Colonic mucosa (tissue), 4 donors: ENCODE data around the gene CERKL. TPM values are rescaled to one million over a fixed set of nuclear protein-coding genes. Genes with fewer than 3 reads are reported as not detected.

Experiments
- DNase-seq: peaks from one replicate; pipeline ENCODE4 v3.0.0-alpha.2; 2020
- H3K27ac ChIP-seq: fragments of 200-600 bp; one replicate; pipeline ENCODE4 v1.8.0; 2021
- H3K27me3 ChIP-seq: fragments of 200-600 bp; one replicate; pipeline ENCODE4 v1.8.0; 2021
- H3K36me3 ChIP-seq: fragments of 200-600 bp; one replicate; pipeline ENCODE4 v1.8.0; 2021
- H3K4me1 ChIP-seq: fragments of 200-600 bp; one replicate; pipeline ENCODE4 v1.8.0; 2021; ENCODE audit warnings: mild to moderate bottlenecking
- H3K4me3 ChIP-seq: fragments of 200-600 bp; one replicate; pipeline ENCODE4 v1.8.0; 2021
- H3K9ac ChIP-seq, 2 donors: one replicate each; pipeline ENCODE4 v1.7.0; 2013; ENCODE audit warnings: control low read depth in 2 of 2, low read depth in 2 of 2, low read length in 2 of 2
- H3K9me3 ChIP-seq: fragments of 200-600 bp; one replicate; pipeline ENCODE4 v1.8.0; 2021
- intact Hi-C: fragments of 100-400 bp; cut with DNase I; formaldehyde crosslinking; loops from one replicate; pipeline ENCODE4 v1.14.1; 2022
- total RNA-seq, 2 donors: library from RNA; stranded (reverse); fragmentation: NEBNext Ultra II Directional in 1 of 2; extraction: Animal tissue kit (Norgen Biotek cat#: 25700) in 1 of 2; gene quantifications; one replicate each; pipeline ENCODE4 v1.2.1, GENCODE V29; 2021
- TF ChIP-seq, protein P1 (sequence below): fragments of 200-600 bp; IDR thresholded peaks from one replicate; pipeline ENCODE4 v1.8.0; 2022; ENCODE audit warnings: antibody characterized with exemption, mild to moderate bottlenecking
- donor health status: healthy.
- donor health status: DM: no; HTN: no; CAD: no.
- donor health status: DM: no; HTN: no; CAD: no.

CERKL gene
- total RNA-seq, 2 donors from 2014 or later, result 0.20 to 0.24 TPM

DNA sequence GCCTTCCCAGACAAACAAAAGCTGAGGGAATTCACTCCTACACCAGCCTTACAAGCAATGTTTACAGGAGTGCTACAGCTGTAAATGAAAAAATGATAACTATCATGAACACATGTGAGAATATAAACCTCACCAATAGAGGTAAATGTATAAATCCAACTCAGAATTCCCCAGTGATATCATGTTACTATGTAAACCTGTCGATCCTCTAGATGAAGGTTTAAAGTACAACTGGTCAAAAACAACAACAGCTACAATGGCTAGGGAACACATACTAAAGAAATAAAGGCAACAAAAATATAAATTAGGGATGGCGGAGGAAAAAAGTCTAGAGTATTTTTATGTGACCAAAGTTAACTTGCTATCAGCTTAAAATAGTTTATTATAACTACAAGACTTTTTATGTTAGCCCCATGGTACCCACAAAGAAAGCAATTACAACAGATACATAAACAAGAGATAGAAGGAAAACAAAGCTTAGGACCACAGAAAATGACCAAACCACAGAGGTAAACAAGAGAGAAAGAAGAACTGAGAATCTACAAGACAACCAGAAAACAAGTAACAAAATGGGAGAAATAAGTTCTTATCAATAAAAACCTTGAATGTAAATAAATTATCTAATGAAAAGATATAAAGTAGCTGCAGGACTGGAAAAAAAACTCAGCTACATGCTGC lies 8.3 kb downstream of the CERKL start:
- Histone ChIP-seq H3K27me3 (no peaks in the 10 kb centered on the region), H3K4me3 (no peak overlapping the region), H3K4me1 (no peaks in the 10 kb centered on the region), H3K27ac (no peak overlapping the region), H3K9me3 (no peaks in the 10 kb centered on the region), H3K9ac (no peak overlapping the region), H3K36me3 (no peaks in the 10 kb centered on the region)
- DNase-seq, result no peak
- TF ChIP-seq, protein P1, sequence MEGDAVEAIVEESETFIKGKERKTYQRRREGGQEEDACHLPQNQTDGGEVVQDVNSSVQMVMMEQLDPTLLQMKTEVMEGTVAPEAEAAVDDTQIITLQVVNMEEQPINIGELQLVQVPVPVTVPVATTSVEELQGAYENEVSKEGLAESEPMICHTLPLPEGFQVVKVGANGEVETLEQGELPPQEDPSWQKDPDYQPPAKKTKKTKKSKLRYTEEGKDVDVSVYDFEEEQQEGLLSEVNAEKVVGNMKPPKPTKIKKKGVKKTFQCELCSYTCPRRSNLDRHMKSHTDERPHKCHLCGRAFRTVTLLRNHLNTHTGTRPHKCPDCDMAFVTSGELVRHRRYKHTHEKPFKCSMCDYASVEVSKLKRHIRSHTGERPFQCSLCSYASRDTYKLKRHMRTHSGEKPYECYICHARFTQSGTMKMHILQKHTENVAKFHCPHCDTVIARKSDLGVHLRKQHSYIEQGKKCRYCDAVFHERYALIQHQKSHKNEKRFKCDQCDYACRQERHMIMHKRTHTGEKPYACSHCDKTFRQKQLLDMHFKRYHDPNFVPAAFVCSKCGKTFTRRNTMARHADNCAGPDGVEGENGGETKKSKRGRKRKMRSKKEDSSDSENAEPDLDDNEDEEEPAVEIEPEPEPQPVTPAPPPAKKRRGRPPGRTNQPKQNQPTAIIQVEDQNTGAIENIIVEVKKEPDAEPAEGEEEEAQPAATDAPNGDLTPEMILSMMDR, result no peak
- intact Hi-C loops, result no loop called here

DNA sequence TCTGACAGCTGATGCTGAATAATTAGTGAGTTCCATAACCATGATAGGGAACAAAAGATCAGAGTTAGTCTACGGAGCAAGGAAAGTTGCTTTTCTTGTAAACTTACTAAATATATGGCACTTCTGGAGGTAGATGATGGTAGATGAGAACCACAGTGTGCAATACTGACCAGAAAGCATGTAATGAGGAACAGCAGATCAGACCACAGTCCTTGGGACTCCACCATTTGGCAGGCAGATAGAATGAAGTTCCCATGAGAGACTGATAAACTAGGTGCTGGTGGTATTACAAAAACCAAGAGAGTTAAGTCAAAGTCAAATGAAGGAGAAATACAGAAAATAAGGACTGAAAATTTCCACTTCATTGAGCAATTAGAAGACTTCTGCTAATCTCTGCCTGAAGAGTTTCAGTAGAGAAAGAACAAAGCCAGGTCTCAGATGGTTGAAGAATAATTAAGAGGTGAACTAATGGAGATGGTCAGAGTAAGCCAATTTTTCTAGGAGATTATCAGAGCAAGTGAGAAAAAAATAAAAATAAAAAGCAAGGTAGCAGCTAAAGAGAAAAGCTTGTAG lies 10.4 kb downstream of the CERKL start:
- TF ChIP-seq, protein P1, result no peak
- intact Hi-C loops, result no loop called here
- H3K4me3 ChIP-seq, result no peak overlapping the region
- DNase-seq, result no peak
- no peak overlapping the region for H3K9ac ChIP-seq
- H3K4me1 ChIP-seq, result no peaks in the 10 kb centered on the region
- no peaks in the 10 kb centered on the region for H3K27me3 ChIP-seq
- no peaks in the 10 kb centered on the region for H3K9me3 ChIP-seq
- no peak overlapping the region for H3K27ac ChIP-seq
- no peaks in the 10 kb centered on the region for H3K36me3 ChIP-seq

DNA sequence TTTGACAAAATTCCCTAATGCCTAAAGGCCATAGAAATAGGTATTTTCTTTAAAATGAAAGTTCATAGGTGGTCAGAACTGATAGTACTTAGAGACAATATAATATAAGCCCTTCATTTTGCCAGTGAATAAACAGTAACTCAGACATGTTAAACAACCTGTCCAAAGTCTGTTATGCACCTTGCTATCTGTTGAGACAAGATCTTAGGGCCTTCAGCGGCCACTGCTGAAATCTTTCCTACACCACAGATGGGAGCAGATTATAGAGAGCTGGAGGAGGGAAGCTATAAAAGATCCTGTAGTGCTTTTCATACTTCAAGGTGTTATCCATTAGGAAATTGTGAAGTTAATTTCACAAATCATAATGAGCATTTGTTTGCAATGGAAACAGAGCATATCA lies 13.8 kb downstream of the CERKL start:
- intact Hi-C loops, result no loop called here
- no peak overlapping the region for H3K27ac ChIP-seq
- no peak for DNase-seq

DNA sequence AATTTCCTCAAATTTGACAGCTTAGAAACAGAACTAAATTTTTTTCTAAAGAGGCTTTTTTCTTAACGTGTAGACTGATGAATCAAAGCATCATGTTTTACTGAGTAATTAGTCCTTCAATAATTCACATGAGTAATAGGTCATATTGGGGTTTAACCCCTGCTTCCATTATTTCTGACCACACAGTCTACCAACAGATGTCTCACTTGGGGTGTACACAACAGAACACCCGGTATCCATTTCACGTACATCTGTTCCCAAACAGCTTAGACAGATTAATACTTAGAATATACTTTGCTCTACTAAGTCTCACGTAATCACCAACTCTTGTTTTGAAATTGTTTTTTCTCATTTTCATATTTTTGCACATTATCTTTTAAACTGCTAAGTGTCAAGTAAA lies 14.8 kb downstream of the CERKL start:
- DNase-seq, result no peak
- no peak overlapping the region for H3K27ac ChIP-seq
- no peak overlapping the region for H3K9ac ChIP-seq
- TF ChIP-seq, protein P1, result no peak
- H3K4me1 ChIP-seq, result no peaks in the 10 kb centered on the region
- intact Hi-C loops, result no loop called here
- H3K9me3 ChIP-seq, result no peaks in the 10 kb centered on the region
- no peaks in the 10 kb centered on the region for H3K36me3 ChIP-seq
- H3K4me3 ChIP-seq, result no peak overlapping the region
- H3K27me3 ChIP-seq, result no peaks in the 10 kb centered on the region

More for the DNA sequence above, 13.8 kb downstream of the CERKL start:
- TF ChIP-seq, protein P1, result no peak
- no peaks in the 10 kb centered on the region for H3K9me3 ChIP-seq
- no peak overlapping the region for H3K4me3 ChIP-seq
- no peaks in the 10 kb centered on the region for H3K27me3 ChIP-seq
- H3K4me1 ChIP-seq, result no peaks in the 10 kb centered on the region
- no peaks in the 10 kb centered on the region for H3K36me3 ChIP-seq
- H3K9ac ChIP-seq, result no peak overlapping the region

DNA sequence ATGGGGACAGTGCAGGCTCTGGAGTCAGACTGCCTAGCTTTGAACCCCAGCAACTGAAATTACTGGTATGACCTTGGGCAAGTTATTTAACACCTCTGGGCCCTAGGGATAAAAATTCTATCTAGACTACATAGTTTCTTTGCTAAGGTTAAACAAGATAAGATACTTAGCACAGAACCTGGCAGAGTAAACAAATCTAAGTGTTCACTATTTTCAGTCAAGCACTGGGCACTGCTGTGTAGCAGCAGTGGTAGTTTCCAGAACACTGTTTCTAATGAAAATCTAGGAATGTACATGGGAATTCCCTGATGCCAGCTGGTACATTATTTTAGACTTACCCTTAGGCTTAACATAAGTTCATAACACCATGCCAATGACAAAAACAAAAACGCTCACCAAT lies 17.2 kb downstream of the CERKL start:
- TF ChIP-seq, protein P1, result no peak
- Histone ChIP-seq H3K4me1 (no peaks in the 10 kb centered on the region), H3K9me3 (no peaks in the 10 kb centered on the region), H3K9ac (no peak overlapping the region), H3K27me3 (no peaks in the 10 kb centered on the region), H3K27ac (no peak overlapping the region), H3K36me3 (no peaks in the 10 kb centered on the region), H3K4me3 (no peak overlapping the region)
- no peak for DNase-seq
- intact Hi-C loops, result no loop called here
